NT2/D1 (cell line): ENCODE data around the gene PRSS50.

Experiments used
- SUZ12 ChIP-seq: IDR thresholded peaks from 2 replicates; pipeline ENCODE4 v1.6.1; 2011; ENCODE audit not compliant: insufficient read length, insufficient read depth; ENCODE audit errors: extremely low read depth
- YY1 ChIP-seq: IDR thresholded peaks from 2 replicates; pipeline ENCODE4 v1.6.1; 2011; ENCODE audit not compliant: insufficient read length, insufficient read depth
- ZNF274 ChIP-seq: IDR thresholded peaks from 2 replicates; pipeline ENCODE4 v1.6.1; 2011; ENCODE audit warnings: mild to moderate bottlenecking, low read depth, low read length

DNA sequence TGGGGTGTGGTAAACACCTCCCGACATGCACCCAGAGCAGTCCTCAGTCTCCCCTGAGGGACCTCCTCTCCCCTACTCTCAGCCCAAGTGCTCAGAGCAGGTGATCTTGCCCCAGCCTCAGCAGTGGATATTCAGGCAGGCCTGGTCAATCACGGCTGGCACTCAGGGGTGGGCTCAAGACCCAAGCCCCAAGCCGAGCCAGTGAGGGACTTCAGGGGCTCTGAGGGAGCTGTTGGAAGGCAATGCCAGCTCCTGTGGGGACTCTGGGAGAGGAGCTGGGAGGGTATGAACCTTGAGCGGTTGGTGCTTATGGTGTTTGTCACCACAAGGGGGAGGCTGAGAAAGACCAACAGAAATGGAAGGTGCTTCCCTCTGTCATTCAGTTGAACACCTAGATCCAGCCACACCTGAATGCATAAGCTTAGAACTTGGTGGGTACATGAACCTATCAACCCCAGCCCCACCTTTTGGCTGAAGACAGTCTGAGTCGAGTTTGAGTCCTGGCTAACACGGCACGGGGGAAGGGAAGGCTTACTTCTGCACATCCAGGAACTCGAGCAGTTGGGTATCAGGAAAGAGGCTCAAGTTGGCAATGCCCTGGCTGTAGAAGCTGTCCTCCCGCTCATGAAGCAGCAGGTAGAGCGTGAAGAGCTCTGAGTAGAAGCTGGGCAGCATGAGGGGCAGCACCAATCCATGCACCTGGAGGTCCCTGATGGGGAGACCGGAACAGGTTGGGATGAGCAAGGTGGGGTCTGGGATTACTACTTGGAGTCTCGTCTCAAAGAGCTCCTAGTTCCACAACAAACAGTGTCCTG is 43.4 kb downstream of the PRSS50 start:
- TF ChIP-seq ZNF274 (no peak), SUZ12 (no peak), YY1 (no peak)
